Neural cell (in vitro differentiated cells): ENCODE results near the gene KLF5. TPM values are rescaled to one million over a fixed set of nuclear protein-coding genes. Genes with fewer than 3 reads are reported as not detected.
A peak's percentile ranks its signal among the peaks of the same experiment; 100 is the strongest.

Experiments
- H2AFZ ChIP-seq: fragments of 200-600, 300-800 bp; sonication (generic), shearing (Covaris generic); 2 replicates; pipeline ENCODE4 v1.6.0; 2014; ENCODE audit warnings: low read depth, mild to moderate bottlenecking, antibody characterized with exemption, low read length, moderate library complexity
- H3F3A ChIP-seq: fragments of 200-600 bp; shearing (Covaris generic); 2 replicates; pipeline ENCODE4 v1.6.1; 2016; ENCODE audit warnings: mild to moderate bottlenecking, moderate library complexity, mixed read lengths, antibody characterized with exemption, low read length; ENCODE audit not compliant: insufficient read depth, poor library complexity, severe bottlenecking
- H3K27ac ChIP-seq: fragments of 200-600, 300-800 bp; sonication (generic), shearing (Covaris generic); 2 replicates; pipeline ENCODE4 v1.5.1; 2014; ENCODE audit warnings: mild to moderate bottlenecking, low read length, moderate library complexity
- H3K27me3 ChIP-seq: fragments of 300-800, 200-600 bp; sonication (generic), shearing (Covaris generic); 2 replicates; pipeline ENCODE4 v1.6.0; 2014; ENCODE audit warnings: mild to moderate bottlenecking, low read depth, low read length, moderate library complexity; ENCODE audit not compliant: insufficient read depth
- H3K36me3 ChIP-seq: fragments of 300-800, 200-600 bp; sonication (generic), shearing (Covaris generic); 2 replicates; pipeline ENCODE4 v1.5.1; 2014; ENCODE audit warnings: mild to moderate bottlenecking, antibody characterized with exemption, low read length, moderate library complexity; ENCODE audit not compliant: insufficient read depth
- H3K4me2 ChIP-seq: fragments of 300-800, 200-600 bp; sonication (generic), shearing (Covaris generic); 2 replicates; pipeline ENCODE4 v1.6.0; 2014; ENCODE audit warnings: mild to moderate bottlenecking, low read length
- H3K4me3 ChIP-seq: fragments of 300-800, 200-600 bp; sonication (generic), shearing (Covaris generic); 2 replicates; pipeline ENCODE4 v1.5.1; 2014; ENCODE audit warnings: mild to moderate bottlenecking, low read length, moderate library complexity
- H3K79me2 ChIP-seq: fragments of 200-600 bp; shearing (Covaris generic); replicated peaks from 2 replicates; pipeline ENCODE4 v1.6.0; 2014; ENCODE audit warnings: mild to moderate bottlenecking, low read length, moderate library complexity; ENCODE audit not compliant: insufficient read depth
- H3K9ac ChIP-seq: fragments of 300-800, 200-600 bp; sonication (generic), shearing (Covaris generic); 2 replicates; pipeline ENCODE4 v1.6.1; 2016; ENCODE audit warnings: mild to moderate bottlenecking, low read length, mixed read lengths
- H3K9me2 ChIP-seq: fragments of 200-600 bp; shearing (Covaris generic); 2 replicates; pipeline ENCODE4 v1.6.1; 2016; ENCODE audit warnings: mild to moderate bottlenecking, low read length, mixed read lengths; ENCODE audit not compliant: insufficient read depth
- H3K9me3 ChIP-seq: fragments of 200-600, 300-800 bp; sonication (generic), shearing (Covaris generic); 2 replicates; pipeline ENCODE4 v1.6.1; 2016; ENCODE audit warnings: mild to moderate bottlenecking, mixed run types, low read length, moderate library complexity, mixed read lengths
- H4K20me1 ChIP-seq: fragments of 200-600 bp; shearing (Covaris generic); 2 replicates; pipeline ENCODE4 v1.6.1; 2016; ENCODE audit warnings: mild to moderate bottlenecking, mixed run types; ENCODE audit not compliant: insufficient read depth
- CTCF ChIP-seq: fragments of 450-650 bp; IDR thresholded peaks from 2 replicates; pipeline ENCODE4 v1.5.1; 2014; ENCODE audit warnings: antibody characterized with exemption, mild to moderate bottlenecking, moderate library complexity; ENCODE audit not compliant: poor library complexity, severe bottlenecking
- EP300 ChIP-seq: fragments of 450-650 bp; conservative IDR thresholded peaks from 2 replicates; pipeline ENCODE4 v1.6.1; 2014; ENCODE audit warnings: antibody characterized with exemption, mild to moderate bottlenecking, moderate library complexity; ENCODE audit not compliant: poor library complexity, severe bottlenecking
- EZH2 ChIP-seq: fragments of 200-600, 300-800 bp; shearing (Covaris generic), sonication (generic); IDR thresholded peaks from 2 replicates; pipeline ENCODE4 v1.6.1; 2014; ENCODE audit warnings: antibody characterized with exemption, low read length, borderline replicate concordance, mild to moderate bottlenecking; ENCODE audit not compliant: insufficient read depth, poor library complexity, severe bottlenecking
- MXI1 ChIP-seq: fragments of 450-650 bp; conservative IDR thresholded peaks from 2 replicates; pipeline ENCODE4 v1.6.1; 2014; ENCODE audit warnings: antibody characterized with exemption, mild to moderate bottlenecking; ENCODE audit not compliant: poor library complexity, severe bottlenecking
- POLR2AphosphoS5 ChIP-seq: IDR thresholded peaks from 2 replicates; pipeline ENCODE4 v1.6.1; 2012
- RAD21 ChIP-seq: fragments of 450-650 bp; conservative IDR thresholded peaks from 2 replicates; pipeline ENCODE4 v1.6.1; 2014; ENCODE audit warnings: antibody characterized with exemption, mild to moderate bottlenecking, moderate library complexity
- REST ChIP-seq: IDR thresholded peaks from 2 replicates; pipeline ENCODE4 v1.6.1; 2012; ENCODE audit warnings: borderline replicate concordance
- SMC3 ChIP-seq: fragments of 450-650 bp; conservative IDR thresholded peaks from 2 replicates; pipeline ENCODE4 v1.6.1; 2014; ENCODE audit warnings: antibody characterized with exemption, mild to moderate bottlenecking, moderate library complexity; ENCODE audit not compliant: poor library complexity
- TAF1 ChIP-seq: IDR thresholded peaks from 2 replicates; pipeline ENCODE4 v1.6.1; 2012; ENCODE audit warnings: low read depth
- polyA plus RNA-seq: library from polyadenylated mRNA; depleted of rRNA; stranded (reverse); fragments of >200 nt; gene quantifications from 2 replicates; pipeline ENCODE4 v1.2.3, GENCODE V29; 2014

KLF5 gene
- polyA plus RNA-seq, 1 donor from 2014 or later: 0.26 TPM

- Histone ChIP-seq H2AFZ (no peak overlapping the region), H3K9ac (no peak overlapping the region), H3K4me3 (peak overlapping the region; percentile 77), H3K4me2 (peak overlapping the region; percentile 26), H3K27ac (no peak overlapping the region), H3K79me2 (no peaks in the 10 kb centered on the region), H3K36me3 (no peaks in the 10 kb centered on the region), H3K9me3 (no peaks in the 10 kb centered on the region), H3F3A (no peaks in the 10 kb centered on the region), H3K9me2 (no peaks in the 10 kb centered on the region), H4K20me1 (no peaks in the 10 kb centered on the region), H3K27me3 (peaks cover 66% of the 10 kb centered on the region)
- TF ChIP-seq EZH2: no peak
- no peak for TF ChIP-seq EP300
- TF ChIP-seq REST: no peak
- TF ChIP-seq TAF1: no peak
- no peak for TF ChIP-seq RAD21
- no peak for TF ChIP-seq CTCF
- no peak for TF ChIP-seq MXI1
- no peak for TF ChIP-seq SMC3
- no peak for TF ChIP-seq POLR2AphosphoS5
Observed at GRCh38 chr13:73058432-73058735, 421 bp upstream of the KLF5 start.

GRCh38 chr13:73059460-73060250 lies 850 bp downstream of the KLF5 start:
- no peaks in the 10 kb centered on the region for H4K20me1 ChIP-seq

More at GRCh38 chr13:73059460-73060250, 850 bp downstream of the KLF5 start:
- TF ChIP-seq CTCF (peak; percentile 64), TAF1 (no peak), MXI1 (no peak), EP300 (no peak), SMC3 (peak; percentile 13), REST (no peak), POLR2AphosphoS5 (no peak), RAD21 (peak; percentile 58)
- H3K9ac ChIP-seq: no peak overlapping the region
- no peaks in the 10 kb centered on the region for H3K79me2 ChIP-seq
- H3K9me3 ChIP-seq: no peaks in the 10 kb centered on the region
- no peak overlapping the region for H2AFZ ChIP-seq
- H3K27ac ChIP-seq: no peak overlapping the region
- peak overlapping the region; percentile 77 for H3K4me3 ChIP-seq
- H3K9me2 ChIP-seq: no peaks in the 10 kb centered on the region
- no peak overlapping the region for H3K4me2 ChIP-seq
- H3K27me3 ChIP-seq: peaks cover 66% of the 10 kb centered on the region
- no peaks in the 10 kb centered on the region for H3F3A ChIP-seq
- no peaks in the 10 kb centered on the region for H3K36me3 ChIP-seq
